Smooth muscle cell (in vitro differentiated cells): ENCODE measurements around the gene ELP1. TPM values are rescaled to one million over a fixed set of nuclear protein-coding genes. Genes with fewer than 3 reads are reported as not detected.

Source experiments
- DNase-seq: peaks from one replicate; lab custom pipeline; 2025; ENCODE audit not compliant: unreplicated experiment; lab: John Stamatoyannopoulos, UW
- H2AFZ ChIP-seq: fragments of 200-600 bp; sonication (generic); 2 replicates; pipeline ENCODE4 v1.6.0; 2016; ENCODE audit warnings: antibody characterized with exemption, low read depth, mild to moderate bottlenecking
- H3F3A ChIP-seq: fragments of 200-600 bp; sonication (generic); 2 replicates; pipeline ENCODE4 v1.6.0; 2017; ENCODE audit warnings: antibody characterized with exemption, low read depth
- H3K27ac ChIP-seq: fragments of 200-600 bp; sonication (generic); 2 replicates; pipeline ENCODE4 v1.5.1; 2016; ENCODE audit warnings: low read depth, mild to moderate bottlenecking
- H3K27me3 ChIP-seq: fragments of 200-600 bp; sonication (generic); 2 replicates; pipeline ENCODE4 v1.6.1; 2016; ENCODE audit warnings: low read depth, mild to moderate bottlenecking
- H3K36me3 ChIP-seq: fragments of 200-600 bp; sonication (generic); 2 replicates; pipeline ENCODE4 v1.5.1; 2016; ENCODE audit warnings: low read depth
- H3K4me1 ChIP-seq: fragments of 200-600 bp; sonication (generic); 2 replicates; pipeline ENCODE4 v1.5.1; 2016; ENCODE audit warnings: low read depth
- H3K4me2 ChIP-seq: fragments of 200-600 bp; sonication (generic); 2 replicates; pipeline ENCODE4 v1.6.0; 2016; ENCODE audit warnings: mild to moderate bottlenecking
- H3K4me3 ChIP-seq: fragments of 200-600 bp; sonication (generic); 2 replicates; pipeline ENCODE4 v1.5.1; 2016; ENCODE audit warnings: mild to moderate bottlenecking
- H3K79me2 ChIP-seq: fragments of 200-600 bp; sonication (generic); 2 replicates; pipeline ENCODE4 v1.6.0; 2016; ENCODE audit warnings: low read depth, mild to moderate bottlenecking
- H3K9ac ChIP-seq: fragments of 200-600 bp; sonication (generic); 2 replicates; pipeline ENCODE4 v1.6.0; 2016; ENCODE audit warnings: low read depth
- H3K9me3 ChIP-seq: fragments of 200-600 bp; sonication (generic); replicated peaks from 2 replicates; pipeline ENCODE4 v1.5.1; 2016; ENCODE audit warnings: low read depth
- H4K20me1 ChIP-seq: fragments of 200-600 bp; sonication (generic); 2 replicates; pipeline ENCODE4 v1.6.0; 2016; ENCODE audit warnings: low read depth
- WGBS: methylation state at CpG from one replicate; pipeline ENCODE4 v1.1.7; 2016; ENCODE audit warnings: low lambda C conversion rate; 5-methylcytosine and 5-hydroxymethylcytosine counted together
- polyA plus RNA-seq: library from polyadenylated mRNA; unstranded; fragments of >200 nt; fragmentation: Nextera tagmentation; extraction: Ambion mirVana; gene quantifications from 2 replicates; pipeline ENCODE4 v1.2.1, GENCODE V29; 2016
- total RNA-seq: library from RNA; depleted of rRNA; stranded (reverse); fragments of >200 nt; gene quantifications from 2 replicates; pipeline ENCODE4 v1.2.3, GENCODE V29; 2014
- TF ChIP-seq, protein P1 (sequence below): fragments of 200-600 bp; sonication (generic); IDR thresholded peaks from 2 replicates; pipeline ENCODE4 v1.5.1; 2017; ENCODE audit warnings: borderline replicate concordance, mild to moderate bottlenecking, antibody characterized with exemption; ENCODE audit not compliant: insufficient read depth, poor library complexity, severe bottlenecking

Gene ELP1
- total and polyA plus RNA-seq, 2 experiments from 2014 or later, result 16.2 to 72.1 TPM

DNA sequence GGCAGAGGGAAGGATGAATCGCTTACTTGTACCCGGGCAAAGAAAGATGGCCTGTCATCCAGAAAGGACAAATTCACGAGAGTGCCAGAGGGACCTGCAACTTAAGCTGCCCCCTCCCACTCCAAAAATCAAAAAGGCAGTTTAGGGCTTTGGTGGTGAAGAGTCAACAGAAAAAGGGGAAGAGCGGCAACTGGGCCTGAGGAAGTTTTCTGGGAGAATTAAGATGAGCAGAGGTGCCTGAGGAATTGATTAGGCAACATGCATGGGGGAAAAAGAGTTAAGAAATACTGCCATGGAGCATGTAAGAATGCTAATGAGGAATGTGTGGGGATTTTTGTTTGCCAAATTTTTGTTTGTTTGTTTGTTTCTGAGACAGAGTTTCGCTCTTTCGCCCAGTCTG lies 76.4 kb downstream of the ELP1 start:
- H3K4me3 ChIP-seq, result no peak overlapping the region
- H3K9me3 ChIP-seq, result no peaks in the 10 kb centered on the region
- no peaks in the 10 kb centered on the region for H3K36me3 ChIP-seq
- no peaks in the 10 kb centered on the region for H3K79me2 ChIP-seq
- peaks cover 13% of the 10 kb centered on the region for H3K27me3 ChIP-seq
- H3K27ac ChIP-seq, result no peak overlapping the region
- no peaks in the 10 kb centered on the region for H3F3A ChIP-seq
- H2AFZ ChIP-seq, result no peak overlapping the region
- no peaks in the 10 kb centered on the region for H4K20me1 ChIP-seq
- H3K9ac ChIP-seq, result no peak overlapping the region
- no peaks in the 10 kb centered on the region for H3K4me1 ChIP-seq
- no peak for DNase-seq
- 98% methylated on average over 6 of the region's 6 CpGs for WGBS
- no peak overlapping the region for H3K4me2 ChIP-seq
- TF ChIP-seq, protein P1, sequence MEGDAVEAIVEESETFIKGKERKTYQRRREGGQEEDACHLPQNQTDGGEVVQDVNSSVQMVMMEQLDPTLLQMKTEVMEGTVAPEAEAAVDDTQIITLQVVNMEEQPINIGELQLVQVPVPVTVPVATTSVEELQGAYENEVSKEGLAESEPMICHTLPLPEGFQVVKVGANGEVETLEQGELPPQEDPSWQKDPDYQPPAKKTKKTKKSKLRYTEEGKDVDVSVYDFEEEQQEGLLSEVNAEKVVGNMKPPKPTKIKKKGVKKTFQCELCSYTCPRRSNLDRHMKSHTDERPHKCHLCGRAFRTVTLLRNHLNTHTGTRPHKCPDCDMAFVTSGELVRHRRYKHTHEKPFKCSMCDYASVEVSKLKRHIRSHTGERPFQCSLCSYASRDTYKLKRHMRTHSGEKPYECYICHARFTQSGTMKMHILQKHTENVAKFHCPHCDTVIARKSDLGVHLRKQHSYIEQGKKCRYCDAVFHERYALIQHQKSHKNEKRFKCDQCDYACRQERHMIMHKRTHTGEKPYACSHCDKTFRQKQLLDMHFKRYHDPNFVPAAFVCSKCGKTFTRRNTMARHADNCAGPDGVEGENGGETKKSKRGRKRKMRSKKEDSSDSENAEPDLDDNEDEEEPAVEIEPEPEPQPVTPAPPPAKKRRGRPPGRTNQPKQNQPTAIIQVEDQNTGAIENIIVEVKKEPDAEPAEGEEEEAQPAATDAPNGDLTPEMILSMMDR, result no peak

DNA sequence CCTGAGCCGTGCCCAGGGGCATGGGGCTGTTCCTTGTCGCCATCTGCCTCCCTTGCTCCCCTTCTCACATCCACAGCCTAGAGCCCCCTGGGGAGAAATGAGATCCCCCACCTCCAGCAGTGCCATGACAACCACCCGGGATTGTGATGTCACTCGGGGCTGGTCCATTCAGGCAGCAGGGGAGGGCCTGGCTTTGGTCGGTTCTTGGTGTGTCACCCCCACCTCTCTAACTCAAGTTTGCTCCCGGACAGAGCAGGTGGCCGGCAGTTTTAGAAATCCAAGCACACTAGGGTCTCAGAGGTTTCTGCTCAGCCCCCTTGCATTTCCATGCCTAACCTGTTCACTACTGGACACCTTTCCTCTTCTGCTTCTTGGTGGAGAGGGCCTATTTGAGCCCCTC lies 78.0 kb downstream of the ELP1 start, which contains the start of gene ACTL7B:
ACTL7B (minus strand) TSS at position 99 of the 400 bp plus-strand sequence; CDS start at position 43, 56 bp downstream.
- H4K20me1 ChIP-seq, result no peaks in the 10 kb centered on the region
- no peaks in the 10 kb centered on the region for H3K79me2 ChIP-seq
- no peaks in the 10 kb centered on the region for H3K36me3 ChIP-seq
- no peak within 1 kb of the TSS for H3K4me3 ChIP-seq
- TF ChIP-seq, protein P1, result no peak
- no peak within 1 kb of the TSS for H3K27ac ChIP-seq
- no peaks in the 10 kb centered on the region for H3K4me1 ChIP-seq
- 92% methylated on average over 7 of the region's 7 CpGs for WGBS
- DNase-seq, result no peak
- H3K9me3 ChIP-seq, result no peaks in the 10 kb centered on the region
- H3K9ac ChIP-seq, result no peak within 1 kb of the TSS
- no peak within 1 kb of the TSS for H3K4me2 ChIP-seq
- no peak within 1 kb of the TSS for H2AFZ ChIP-seq
- peaks cover 30% of the 10 kb centered on the region for H3K27me3 ChIP-seq
- no peaks in the 10 kb centered on the region for H3F3A ChIP-seq

DNA sequence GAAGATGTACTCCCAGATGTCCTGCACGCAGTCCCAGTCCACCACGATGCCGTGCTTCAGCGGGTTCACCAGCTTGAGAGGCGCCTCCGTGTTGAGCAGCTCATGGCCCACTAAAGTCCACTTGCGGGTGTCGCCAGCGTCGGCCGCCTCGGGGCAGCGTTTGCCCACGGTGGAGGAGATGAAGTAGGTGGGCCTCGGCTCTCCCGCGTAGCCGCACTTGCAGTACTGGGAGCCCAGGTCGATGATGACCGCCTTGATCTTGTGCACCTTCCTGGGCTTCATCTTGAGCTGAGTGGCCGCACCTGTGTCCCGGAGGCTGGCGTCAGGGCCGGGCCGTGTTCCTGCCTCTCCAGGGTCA lies 78.4 kb downstream of the ELP1 start:
- no peaks in the 10 kb centered on the region for H3F3A ChIP-seq
- H3K4me2 ChIP-seq, result no peak overlapping the region
- H3K27ac ChIP-seq, result no peak overlapping the region
- H3K4me1 ChIP-seq, result no peaks in the 10 kb centered on the region
- no peaks in the 10 kb centered on the region for H3K36me3 ChIP-seq
- TF ChIP-seq, protein P1, result no peak
- no peaks in the 10 kb centered on the region for H3K79me2 ChIP-seq
- no peaks in the 10 kb centered on the region for H4K20me1 ChIP-seq
- H3K9me3 ChIP-seq, result no peaks in the 10 kb centered on the region
- no peak for DNase-seq
- H2AFZ ChIP-seq, result no peak overlapping the region
- peaks cover 31% of the 10 kb centered on the region for H3K27me3 ChIP-seq
- H3K4me3 ChIP-seq, result no peak overlapping the region
- no peak overlapping the region for H3K9ac ChIP-seq
- WGBS, result 99% methylated on average over 23 of the region's 25 CpGs

DNA sequence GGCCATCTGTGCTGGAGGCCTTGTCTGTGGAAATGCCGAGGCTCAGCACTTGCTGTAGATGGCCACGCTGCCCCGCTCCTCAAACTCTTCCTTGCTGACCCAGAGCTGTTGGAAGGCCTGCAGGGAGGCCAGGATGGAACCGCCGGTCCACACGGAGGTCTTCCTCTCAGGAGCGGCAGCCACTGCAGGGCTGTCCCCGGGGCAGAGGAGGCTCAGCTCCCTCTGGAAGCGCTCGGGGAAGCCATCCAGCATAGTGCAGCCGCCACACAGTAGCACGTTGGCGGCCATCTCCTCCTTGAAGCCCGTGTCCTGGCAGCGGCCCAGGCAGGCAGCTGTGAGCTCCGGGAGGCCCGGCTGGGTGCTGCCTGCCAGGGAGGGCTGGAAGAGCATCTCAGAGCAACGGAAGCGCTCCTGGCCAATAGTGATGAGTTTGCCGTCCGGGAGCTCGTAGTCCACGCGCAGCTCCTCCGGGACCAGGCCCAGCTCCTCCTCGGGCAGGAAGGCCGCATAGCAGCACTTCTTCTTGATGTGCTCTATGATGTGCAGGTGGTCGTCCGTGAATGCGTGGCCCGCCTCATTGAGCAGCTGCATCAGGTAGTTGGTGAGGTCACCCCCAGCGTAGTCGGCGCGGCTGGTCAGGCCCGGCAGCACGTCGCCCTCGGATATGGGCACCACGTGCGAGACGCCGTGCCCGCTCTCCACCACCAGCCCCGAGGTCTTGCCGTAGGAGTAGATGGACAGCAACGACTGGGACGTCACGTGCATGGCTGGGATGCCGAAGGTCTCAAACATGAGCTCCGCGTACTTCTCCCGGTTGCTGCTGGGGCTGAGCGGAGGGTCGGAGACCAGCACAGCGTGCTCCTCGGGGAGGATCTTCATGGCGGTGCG lies 79.0 kb downstream of the ELP1 start:
- Histone ChIP-seq H3K79me2 (no peaks in the 10 kb centered on the region), H3K4me3 (no peak overlapping the region), H3F3A (no peaks in the 10 kb centered on the region), H4K20me1 (no peaks in the 10 kb centered on the region), H3K4me1 (no peaks in the 10 kb centered on the region), H3K9me3 (no peaks in the 10 kb centered on the region), H3K36me3 (no peaks in the 10 kb centered on the region), H3K27me3 (peaks cover 31% of the 10 kb centered on the region), H3K27ac (no peak overlapping the region), H3K4me2 (no peak overlapping the region), H3K9ac (no peak overlapping the region), H2AFZ (no peak overlapping the region)
- WGBS, result 96% methylated on average over 52 of the region's 59 CpGs
- no peak for DNase-seq
- TF ChIP-seq, protein P1, result no peak
